DND-41 (cell line): ENCODE results near the gene ARHGAP6.

ENCODE experiments used
- ATAC-seq: fragments of 200-7000 bp; cut with Tn5 transposase; 3 replicates; pipeline ENCODE4 v1.9.1; 2021; ENCODE audit warnings: low read depth; ENCODE audit not compliant: insufficient read depth
- DNase-seq: peaks from one replicate; pipeline ENCODE4 v3.0.0-alpha.2; 2020
- H2AFZ ChIP-seq: 2 replicates; pipeline ENCODE4 v1.6.0; 2012; ENCODE audit warnings: low read depth, low read length
- H3K27ac ChIP-seq: 2 replicates; pipeline ENCODE4 v1.5.1; 2012; ENCODE audit warnings: low read length, inconsistent platforms
- H3K27me3 ChIP-seq: fragments of 200-600 bp; sonication (generic); 2 replicates; pipeline ENCODE4 v1.6.0; 2012; ENCODE audit warnings: low read length, mild to moderate bottlenecking, inconsistent platforms; ENCODE audit not compliant: insufficient read depth, poor library complexity
- H3K36me3 ChIP-seq: 2 replicates; pipeline ENCODE4 v1.5.1; 2012; ENCODE audit warnings: low read length, inconsistent platforms; ENCODE audit not compliant: insufficient read depth
- H3K4me1 ChIP-seq: 2 replicates; pipeline ENCODE4 v1.5.1; 2012; ENCODE audit warnings: mild to moderate bottlenecking, low read length; ENCODE audit not compliant: insufficient read depth
- H3K4me2 ChIP-seq: 2 replicates; pipeline ENCODE4 v1.6.0; 2012; ENCODE audit warnings: mild to moderate bottlenecking, moderate library complexity, low read length, inconsistent platforms; ENCODE audit not compliant: insufficient read depth
- H3K4me3 ChIP-seq, 2 experiments: fragments of 200-600 bp in 1 of 2; shearing (Covaris generic) in 1 of 2; 2 replicates each; pipeline ENCODE4 v1.5.1; 2012 to 2016; ENCODE audit warnings: inconsistent platforms in 2 of 2, low read length in 2 of 2, mild to moderate bottlenecking in 2 of 2, low read depth in 1 of 2, moderate library complexity in 1 of 2
- H3K79me2 ChIP-seq: 2 replicates; pipeline ENCODE4 v1.6.0; 2012; ENCODE audit warnings: low read length, inconsistent platforms; ENCODE audit not compliant: insufficient read depth
- H3K9ac ChIP-seq: 2 replicates; pipeline ENCODE4 v1.6.0; 2012; ENCODE audit warnings: low read depth, mild to moderate bottlenecking, inconsistent platforms, low read length, moderate library complexity
- H3K9me3 ChIP-seq: 2 replicates; pipeline ENCODE4 v1.5.1; 2012; ENCODE audit warnings: low read length, moderate library complexity, mild to moderate bottlenecking, inconsistent platforms; ENCODE audit not compliant: insufficient read depth, severe bottlenecking
- H4K20me1 ChIP-seq: 2 replicates; pipeline ENCODE4 v1.6.0; 2012; ENCODE audit warnings: low read length; ENCODE audit not compliant: insufficient read depth
- CTCF ChIP-seq: IDR thresholded peaks from 2 replicates; pipeline ENCODE4 v1.5.1; 2012; ENCODE audit warnings: borderline replicate concordance, low read length, moderate library complexity, mild to moderate bottlenecking; ENCODE audit not compliant: poor library complexity, severe bottlenecking; ENCODE audit errors: extremely low read depth
- EZH2 ChIP-seq: IDR thresholded peaks from 3 replicates; pipeline ENCODE4 v1.6.1; 2012; ENCODE audit warnings: borderline replicate concordance, low read depth, mild to moderate bottlenecking, moderate library complexity, low read length, inconsistent platforms; ENCODE audit not compliant: severe bottlenecking

Gene ARHGAP6

DNA sequence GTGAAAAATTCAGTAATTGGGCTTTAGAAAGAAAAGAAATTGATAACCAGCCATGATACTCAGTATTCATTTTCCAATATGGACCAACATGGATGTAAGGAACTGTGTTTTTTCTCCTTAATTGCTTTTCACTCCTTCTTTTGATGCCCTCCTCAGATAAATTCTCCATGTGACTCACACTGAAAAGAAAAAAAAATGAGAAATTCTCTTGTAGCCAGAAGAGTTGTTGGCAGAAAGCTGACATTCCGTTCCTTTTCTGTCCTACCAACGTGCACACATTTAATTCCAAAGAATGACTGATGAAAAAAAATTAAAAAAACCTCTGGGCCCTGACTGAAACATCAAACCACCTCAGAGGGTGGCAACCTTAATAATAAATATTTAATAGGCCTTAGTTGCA is 219.4 kb downstream of the ARHGAP6 start:
- Histone ChIP-seq H3K36me3 (no peaks in the 10 kb centered on the region), H3K4me3 (no peak overlapping the region), H3K27ac (no peak overlapping the region), H3K79me2 (no peaks in the 10 kb centered on the region), H3K9me3 (no peaks in the 10 kb centered on the region), H3K4me1 (no peaks in the 10 kb centered on the region), H3K9ac (no peak overlapping the region), H3K27me3 (no peaks in the 10 kb centered on the region), H2AFZ (no peak overlapping the region), H3K4me2 (no peak overlapping the region), H4K20me1 (no peaks in the 10 kb centered on the region)
- DNase-seq (no peak), ATAC-seq (no peak)
- no peak for TF ChIP-seq CTCF
- no peak for TF ChIP-seq EZH2

DNA sequence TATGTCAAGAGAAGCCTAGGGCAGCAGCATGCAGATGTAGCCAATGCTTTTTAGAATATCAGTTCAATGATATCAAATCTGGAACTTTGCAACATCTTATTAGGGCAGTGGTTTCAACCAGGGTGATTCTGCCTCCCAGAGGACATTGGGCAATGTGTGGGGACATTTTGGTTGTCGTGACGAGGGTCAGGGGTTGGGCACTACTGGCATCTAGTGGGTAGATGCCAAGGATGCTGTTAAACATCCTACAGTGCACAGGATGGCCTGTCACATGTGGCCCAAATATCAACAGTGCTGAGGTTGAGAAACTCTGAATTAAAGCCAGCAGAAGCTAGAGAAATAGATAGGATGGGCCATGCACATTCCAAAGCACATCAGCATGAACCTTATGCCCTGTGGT is 220.2 kb downstream of the ARHGAP6 start:
- Histone ChIP-seq H3K79me2 (no peaks in the 10 kb centered on the region), H3K27me3 (no peaks in the 10 kb centered on the region), H3K4me3 (no peak overlapping the region), H3K36me3 (no peaks in the 10 kb centered on the region), H3K9ac (no peak overlapping the region), H3K4me2 (no peak overlapping the region), H2AFZ (no peak overlapping the region), H3K9me3 (no peaks in the 10 kb centered on the region), H3K4me1 (no peaks in the 10 kb centered on the region), H3K27ac (no peak overlapping the region), H4K20me1 (no peaks in the 10 kb centered on the region)
- DNase-seq (no peak), ATAC-seq (no peak)
- no peak for TF ChIP-seq CTCF
- TF ChIP-seq EZH2 = no peak

DNA sequence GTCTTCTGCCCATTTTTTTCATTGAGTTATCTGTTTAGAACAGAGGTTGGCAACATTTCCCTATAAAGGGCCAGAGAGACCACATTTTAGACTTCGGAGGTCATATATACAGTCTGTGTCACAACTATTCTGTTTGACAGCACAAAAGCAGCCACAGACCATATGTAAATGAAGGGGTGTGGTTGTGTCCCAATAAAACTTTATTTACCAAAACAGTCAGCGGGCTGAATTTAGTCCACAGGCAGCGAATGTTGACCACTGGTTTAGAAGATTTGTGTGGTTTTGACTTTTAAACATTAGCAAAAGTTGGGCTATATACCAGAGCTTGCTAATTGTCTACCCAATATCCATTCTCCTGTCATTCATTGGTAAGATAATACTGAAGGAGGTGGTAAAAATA is 221.7 kb downstream of the ARHGAP6 start:
- H3K9me3 ChIP-seq = no peaks in the 10 kb centered on the region
- no peaks in the 10 kb centered on the region for H3K36me3 ChIP-seq
- no peaks in the 10 kb centered on the region for H3K27me3 ChIP-seq
- H4K20me1 ChIP-seq = no peaks in the 10 kb centered on the region
- ATAC-seq = no peak
- H3K27ac ChIP-seq = no peak overlapping the region
- no peaks in the 10 kb centered on the region for H3K4me1 ChIP-seq
- TF ChIP-seq EZH2 (no peak), CTCF (no peak)
- H3K9ac ChIP-seq = no peak overlapping the region
- no peak for DNase-seq
- no peak overlapping the region for H3K4me3 ChIP-seq
- no peak overlapping the region for H3K4me2 ChIP-seq
- no peak overlapping the region for H2AFZ ChIP-seq
- no peaks in the 10 kb centered on the region for H3K79me2 ChIP-seq

DNA sequence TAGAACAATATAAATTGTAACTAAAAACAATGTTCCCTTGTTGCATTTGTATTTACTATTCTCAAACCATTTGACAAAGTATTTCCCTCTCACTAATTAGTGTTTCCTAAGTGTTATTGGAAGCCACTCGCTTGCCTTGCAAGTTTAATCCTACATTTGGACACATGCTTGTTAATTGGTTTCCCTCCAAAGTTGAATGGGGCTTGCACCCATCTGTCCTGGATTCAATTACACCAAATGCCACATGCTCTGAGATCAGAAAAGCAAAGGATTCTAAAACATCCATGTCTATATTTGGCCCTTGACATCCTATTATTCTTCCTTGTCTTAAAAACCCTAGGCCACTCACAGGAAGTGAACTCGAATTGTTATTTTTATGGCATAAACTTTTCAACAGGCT is 225.9 kb downstream of the ARHGAP6 start:
- H3K9ac ChIP-seq = no peak overlapping the region
- H3K9me3 ChIP-seq = no peaks in the 10 kb centered on the region
- H3K79me2 ChIP-seq = no peaks in the 10 kb centered on the region
- H3K4me1 ChIP-seq = no peaks in the 10 kb centered on the region
- H2AFZ ChIP-seq = no peak overlapping the region
- H4K20me1 ChIP-seq = no peaks in the 10 kb centered on the region
- DNase-seq (no peak), ATAC-seq (no peak)
- TF ChIP-seq EZH2 = no peak
- TF ChIP-seq CTCF = no peak
- H3K27me3 ChIP-seq = no peaks in the 10 kb centered on the region
- no peak overlapping the region for H3K4me2 ChIP-seq
- no peaks in the 10 kb centered on the region for H3K36me3 ChIP-seq
- no peak overlapping the region for H3K27ac ChIP-seq
- H3K4me3 ChIP-seq = no peak overlapping the region
